RCC 7860 (cell line): ENCODE measurements around the gene CD300H.
"Not testable (repeated sequence)": the region's sequence is repeated elsewhere in the genome, so short reads cannot be mapped to it uniquely, and the experiment has no call there.

Experiments
- DNase-seq: peaks from one replicate; pipeline ENCODE4 v3.0.0-alpha.2; 2015; ENCODE audit warnings: low spot score
- FAIRE-seq: peaks from 2 replicates; lab custom pipeline; 2012; peaks lifted over from hg19 to GRCh38; lab: Jason Lieb, UNC

Gene CD300H

GRCh38 chr17:74528491-74529199 lies 38.7 kb downstream of the CD300H start:
- DNase-seq = no peak
- FAIRE-seq = no peak

- FAIRE-seq (no peak), DNase-seq (no peak)
Observed at GRCh38 chr17:74527756-74528155, 39.6 kb downstream of the CD300H start.

GRCh38 chr17:74527081-74527480 lies 40.2 kb downstream of the CD300H start:
- DNase-seq (no peak), FAIRE-seq (no peak)

GRCh38 chr17:74526681-74527080 lies 40.6 kb downstream of the CD300H start:
- no peak for FAIRE-seq

GRCh38 chr17:74525781-74526288 lies 41.5 kb downstream of the CD300H start:
- DNase-seq (no peak), FAIRE-seq (no peak)

More at GRCh38 chr17:74526681-74527080, 40.6 kb downstream of the CD300H start:
- no peak for DNase-seq

GRCh38 chr17:74525465-74525725 lies 41.9 kb downstream of the CD300H start:
- no peak for DNase-seq
- FAIRE-seq = no peak

- FAIRE-seq (no peak), DNase-seq (no peak)
Observed at GRCh38 chr17:74524653-74525464, 42.5 kb downstream of the CD300H start.

GRCh38 chr17:74523308-74523707 lies 44.0 kb downstream of the CD300H start:
- FAIRE-seq (no peak), DNase-seq (no peak)

GRCh38 chr17:74522381-74523105 lies 44.8 kb downstream of the CD300H start:
- FAIRE-seq = no peak
- DNase-seq = no peak

GRCh38 chr17:74521701-74522201 lies 45.6 kb downstream of the CD300H start:
- DNase-seq (no peak), FAIRE-seq (no peak)

GRCh38 chr17:74520790-74521480 lies 46.4 kb downstream of the CD300H start:
- DNase-seq = no peak
- no peak for FAIRE-seq

- no peak for FAIRE-seq
- DNase-seq = no peak
Observed at GRCh38 chr17:74520016-74520434, 47.3 kb downstream of the CD300H start.

GRCh38 chr17:74518413-74518981 lies 48.8 kb downstream of the CD300H start:
- not testable (repeated sequence) for DNase-seq, FAIRE-seq

GRCh38 chr17:74516561-74517328 lies 50.6 kb downstream of the CD300H start:
- no peak for FAIRE-seq

GRCh38 chr17:74515941-74516340 lies 51.4 kb downstream of the CD300H start:
- DNase-seq = no peak
- no peak for FAIRE-seq

More at GRCh38 chr17:74516561-74517328, 50.6 kb downstream of the CD300H start:
- no peak for DNase-seq

GRCh38 chr17:74514632-74515334 lies 52.5 kb downstream of the CD300H start:
- no peak for FAIRE-seq
- no peak for DNase-seq

GRCh38 chr17:74513987-74514631 lies 53.2 kb downstream of the CD300H start:
- no peak for DNase-seq

GRCh38 chr17:74512624-74513091 lies 54.7 kb downstream of the CD300H start:
- DNase-seq = no peak
- FAIRE-seq = no peak

More at GRCh38 chr17:74513987-74514631, 53.2 kb downstream of the CD300H start:
- no peak for FAIRE-seq
